Kidney glomerular epithelial cell (primary cell): Measurements from ENCODE around the gene FUCA2.
"Not testable (repeated sequence)": the region's sequence is repeated elsewhere in the genome, so short reads cannot be mapped to it uniquely, and the experiment has no call there.

Experiments used
- DNase-seq: peaks from one replicate; lab custom pipeline; 2025; lab: John Stamatoyannopoulos, UW

Gene FUCA2

DNA sequence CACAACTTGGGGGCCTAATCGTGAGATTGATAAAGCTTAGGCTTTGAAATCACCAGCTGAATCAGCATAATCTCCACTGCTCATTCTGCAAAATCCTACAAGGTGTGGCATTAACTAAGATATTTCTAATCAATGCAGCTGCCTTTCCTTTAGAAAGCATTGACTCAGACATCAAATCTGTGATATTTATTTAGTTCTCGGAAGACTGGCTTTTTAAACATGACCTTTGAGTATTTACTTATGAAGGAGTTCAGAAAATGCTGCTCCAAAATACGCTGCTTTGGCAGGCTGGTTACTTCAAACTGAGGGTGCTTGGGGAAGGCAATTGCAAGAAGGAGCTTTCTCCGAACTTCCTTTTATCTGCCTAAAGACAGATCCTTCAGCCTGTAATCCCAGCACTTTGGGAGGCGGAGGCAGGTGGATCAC is 23.7 kb upstream of the FUCA2 start:
- no peak for DNase-seq

- DNase-seq, result no peak
These were observed 20.4 kb upstream of the FUCA2 start for GRCh38 chr6:143531720-143532499.

DNA sequence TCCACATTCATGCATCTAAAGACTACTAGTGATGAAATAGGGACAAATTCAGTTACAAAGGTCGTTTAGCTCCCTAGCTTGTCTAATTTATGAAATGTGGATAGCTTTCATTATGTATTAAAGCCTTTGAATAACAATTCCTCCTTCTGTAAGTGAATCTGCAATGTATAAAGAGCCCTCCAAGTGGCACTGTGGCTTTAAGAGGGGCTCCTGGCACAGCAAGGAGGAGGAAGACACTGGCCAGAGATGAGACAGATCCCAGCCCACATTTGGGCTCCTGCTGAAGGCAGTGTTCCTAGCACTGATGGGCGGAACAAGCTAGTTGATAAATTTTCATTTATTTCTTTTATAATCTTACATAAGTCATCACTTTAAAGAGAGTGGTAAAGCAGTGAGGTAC is 17.6 kb upstream of the FUCA2 start:
- no peak for DNase-seq

DNA sequence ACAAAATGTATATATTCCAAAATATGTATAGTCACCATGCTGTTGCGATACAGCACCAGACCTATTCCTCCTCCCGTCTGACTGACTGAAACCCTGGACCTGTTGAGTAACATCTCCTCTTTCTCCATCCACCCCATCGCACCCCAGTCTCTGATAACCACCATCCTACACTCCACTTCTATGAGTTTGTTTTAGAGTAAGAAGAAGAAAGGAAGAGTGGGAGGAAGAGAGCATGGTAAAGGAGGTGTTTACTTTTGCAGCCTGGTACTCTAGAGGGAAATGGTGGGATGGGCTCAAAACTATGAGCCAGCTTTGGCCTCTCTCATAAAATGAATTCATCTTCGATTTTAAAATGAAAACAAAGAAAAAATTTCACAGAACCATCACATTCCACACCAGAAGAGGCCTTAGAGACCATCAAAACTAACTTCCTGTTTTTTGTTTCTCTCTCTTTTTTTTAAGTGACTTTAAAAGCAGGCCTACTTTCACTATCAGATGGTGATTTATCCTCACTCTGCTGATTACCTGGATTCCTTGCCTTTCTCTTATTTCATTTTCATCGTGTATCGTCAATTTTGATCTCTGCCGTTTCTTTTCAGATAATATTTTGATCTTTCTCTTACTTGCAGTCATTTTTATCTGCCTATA is 16.8 kb upstream of the FUCA2 start:
- no peak for DNase-seq

- DNase-seq, result no peak
These were observed 16.2 kb upstream of the FUCA2 start for GRCh38 chr6:143527677-143528076.

DNA sequence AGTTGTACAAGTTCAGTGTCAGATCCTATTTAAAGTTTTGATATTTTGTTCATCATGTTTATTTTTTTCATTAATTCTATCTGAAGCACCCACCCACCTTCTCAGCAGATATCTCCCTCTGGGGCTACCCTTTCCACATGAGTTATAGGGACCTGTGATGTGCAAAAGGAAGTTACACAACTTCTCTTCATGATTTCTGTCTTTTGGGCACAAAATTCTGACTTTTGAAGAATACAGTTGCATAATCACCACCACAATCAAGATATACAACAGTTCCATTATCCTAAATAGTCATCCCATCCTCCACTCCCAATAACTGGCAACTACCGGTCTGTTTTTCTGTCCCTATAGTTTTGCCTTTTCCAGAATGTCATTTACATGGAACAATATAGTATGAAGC is 13.8 kb upstream of the FUCA2 start:
- DNase-seq, result no peak

DNA sequence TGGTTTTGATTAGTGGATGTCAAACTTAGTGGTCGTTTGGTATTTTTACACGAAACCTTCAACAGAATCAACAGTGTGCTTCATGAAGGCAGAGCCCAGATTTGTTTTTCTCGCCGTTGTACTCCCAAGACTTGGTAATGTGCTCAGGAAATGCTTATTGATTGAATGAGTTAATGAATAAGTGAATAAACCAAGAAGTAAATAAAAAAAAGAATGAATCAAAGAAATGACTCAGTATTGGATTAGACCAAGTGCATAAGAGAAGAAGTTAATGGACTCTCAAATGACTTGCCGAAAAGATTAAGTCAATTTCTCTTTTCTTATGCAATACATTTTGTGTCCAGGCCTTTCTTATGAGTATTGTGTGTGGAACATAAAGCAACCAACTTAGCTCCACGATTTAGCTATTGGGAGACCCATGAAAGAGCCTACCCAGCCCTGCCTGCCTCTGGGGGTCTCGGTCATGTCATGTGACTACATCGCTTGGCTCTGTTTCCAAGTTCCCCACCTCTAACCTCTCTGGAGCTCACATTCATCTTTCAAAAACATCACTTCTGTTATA is 10.6 kb upstream of the FUCA2 start:
- peak; percentile 15 for DNase-seq

GRCh38 chr6:143517447-143517773 is 5.9 kb upstream of the FUCA2 start:
- DNase-seq, result no peak

GRCh38 chr6:143516690-143517446 is 5.3 kb upstream of the FUCA2 start:
- DNase-seq, result no peak

DNA sequence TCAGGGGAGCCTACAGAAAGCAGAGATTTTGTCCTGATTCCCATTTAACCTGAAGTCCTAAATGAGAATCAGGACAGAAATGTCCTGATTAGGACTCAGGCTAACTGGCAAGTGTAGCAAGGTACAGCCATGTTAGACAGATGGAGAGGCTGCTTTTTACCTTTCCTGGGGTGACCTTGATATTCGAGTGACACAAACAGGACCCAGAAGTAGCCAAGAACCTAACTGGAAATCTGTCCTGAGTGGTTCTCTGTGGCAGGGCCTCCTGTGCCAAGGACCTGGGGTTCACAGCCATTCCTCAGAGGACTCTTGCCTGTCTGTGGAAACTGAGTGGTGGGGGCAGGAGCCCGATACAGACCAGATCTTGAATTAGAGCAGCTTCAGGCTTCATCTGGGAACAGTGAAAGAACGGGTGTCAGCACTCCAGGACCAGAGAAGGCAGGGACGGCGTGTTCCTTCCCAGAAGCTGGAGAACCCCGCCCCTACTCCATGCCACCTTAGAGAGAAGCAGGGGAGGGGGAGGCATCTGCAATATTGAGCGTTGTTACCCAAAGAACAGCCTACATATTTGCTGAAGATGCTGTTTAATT is 4.3 kb upstream of the FUCA2 start:
- no peak for DNase-seq

GRCh38 chr6:143515061-143515760 is 3.7 kb upstream of the FUCA2 start:
- no peak for DNase-seq

GRCh38 chr6:143513410-143513809 is 1.9 kb upstream of the FUCA2 start:
- DNase-seq, result no peak

GRCh38 chr6:143510326-143510725 is 1.2 kb downstream of the FUCA2 start:
- DNase-seq, result not testable (repeated sequence)

GRCh38 chr6:143507358-143508145 is 4.0 kb downstream of the FUCA2 start:
- no peak for DNase-seq

DNA sequence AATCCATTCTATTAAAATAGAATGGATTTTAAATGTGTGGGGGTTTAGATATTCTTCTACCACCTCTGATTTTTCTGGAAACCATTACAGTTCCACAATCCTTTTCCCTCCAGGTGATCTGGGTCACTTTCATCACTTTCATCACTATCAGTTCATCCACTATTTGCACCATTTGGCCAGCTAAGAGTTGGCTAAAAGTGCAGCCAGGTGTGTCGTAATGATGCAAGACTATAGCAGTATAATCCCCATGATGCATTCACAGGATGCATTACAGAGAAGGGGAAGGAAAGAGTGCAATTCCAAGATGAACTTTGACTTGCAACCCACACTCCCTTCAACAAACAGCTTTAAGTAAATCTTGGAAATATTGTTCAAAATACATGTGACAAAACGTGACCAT is 4.9 kb downstream of the FUCA2 start:
- no peak for DNase-seq

GRCh38 chr6:143506199-143506598 is 5.3 kb downstream of the FUCA2 start:
- no peak for DNase-seq

DNA sequence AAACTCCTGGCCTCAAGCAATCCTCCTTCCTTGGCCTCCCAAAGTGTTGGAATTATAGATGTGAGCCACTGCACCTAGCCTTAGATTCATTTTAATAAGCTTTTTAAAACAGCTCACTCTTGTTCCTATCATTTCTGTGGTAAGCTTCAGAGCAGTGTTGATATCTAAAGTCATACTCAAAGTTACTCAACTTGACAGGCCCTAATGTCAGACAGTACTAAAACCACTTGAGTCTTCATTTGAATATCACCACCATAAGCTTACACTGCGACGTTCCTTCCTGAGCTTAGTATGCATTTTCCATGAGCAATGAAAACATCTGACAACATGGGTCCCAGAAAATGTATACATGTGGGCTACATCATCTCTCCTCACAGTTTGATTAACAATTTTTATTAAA is 6.0 kb downstream of the FUCA2 start:
- DNase-seq, result no peak

- DNase-seq, result no peak
These were observed 6.4 kb downstream of the FUCA2 start for GRCh38 chr6:143505111-143505510.

- DNase-seq, result no peak
These were observed 7.2 kb downstream of the FUCA2 start for GRCh38 chr6:143504369-143504768.

DNA sequence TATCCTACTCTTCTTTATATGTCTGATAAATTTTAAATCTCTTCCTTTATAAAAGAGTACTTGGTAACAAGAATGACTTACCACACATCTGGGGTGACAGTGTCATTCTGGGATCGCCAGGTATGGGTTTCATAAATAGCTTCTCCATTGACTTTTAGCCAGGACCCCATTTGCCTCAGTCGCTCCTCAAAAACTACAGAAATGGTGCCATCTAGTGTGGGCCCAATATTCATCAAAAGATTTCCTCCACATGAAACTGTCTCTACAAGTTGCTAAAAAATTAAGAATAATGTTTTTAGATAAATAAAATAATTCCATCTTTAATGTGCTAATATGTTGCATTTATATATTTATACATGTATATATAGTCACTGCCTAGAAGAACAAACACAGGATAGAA is 9.7 kb downstream of the FUCA2 start:
- DNase-seq, result no peak

DNA sequence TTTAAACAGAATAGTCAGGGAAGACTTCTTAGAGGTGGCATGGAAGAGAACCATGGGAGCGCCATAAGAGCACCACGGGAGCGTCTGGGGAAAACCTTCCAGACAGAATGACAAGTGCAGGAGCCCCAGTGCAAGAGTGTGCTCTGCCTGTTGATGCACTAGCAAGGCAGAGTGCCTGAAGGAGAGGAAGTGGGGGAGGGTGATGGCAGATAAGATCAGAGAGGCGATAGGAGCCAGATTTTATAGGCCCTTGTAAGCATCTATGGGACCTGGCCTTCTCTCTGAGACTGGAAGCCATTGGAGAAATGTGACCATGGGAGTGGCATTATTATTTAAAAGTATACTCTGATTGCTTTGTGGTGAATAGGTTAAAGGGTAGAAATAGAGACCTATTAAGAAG is 13.1 kb downstream of the FUCA2 start:
- DNase-seq, result no peak
